HG03139 (cell line): ENCODE measurements around the gene CIBAR2.

Experiments used
- ATAC-seq: cut with Tn5 transposase; IDR thresholded peaks from one replicate; pipeline ENCODE4 v1.9.1; 2021; ENCODE audit not compliant: unreplicated experiment

CIBAR2 gene

GRCh38 chr16:85083051-85083639 lies 29.1 kb downstream of the CIBAR2 start:
- no peak for ATAC-seq

GRCh38 chr16:85082173-85083050 lies 29.9 kb downstream of the CIBAR2 start:
- ATAC-seq = no peak

DNA sequence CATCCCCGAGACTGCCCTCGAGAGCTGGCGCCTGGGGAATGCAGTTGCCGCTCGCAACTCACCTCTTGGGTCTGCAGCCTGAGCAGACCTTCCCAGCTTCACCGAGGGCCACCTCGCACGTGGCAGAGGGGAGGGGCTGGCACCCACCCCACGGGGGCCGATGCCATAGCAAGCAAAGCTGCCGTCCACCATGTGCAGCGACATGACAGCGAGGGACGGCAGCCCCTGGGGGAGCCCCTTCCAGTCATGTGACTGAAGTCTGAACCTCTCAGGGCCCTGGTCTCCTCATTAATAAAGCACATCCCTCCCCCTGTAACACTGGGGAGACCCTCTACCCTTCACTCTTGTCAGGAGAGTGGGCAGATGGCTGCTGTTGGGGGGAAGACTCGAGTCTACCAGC lies 30.5 kb downstream of the CIBAR2 start:
- ATAC-seq = no peak

DNA sequence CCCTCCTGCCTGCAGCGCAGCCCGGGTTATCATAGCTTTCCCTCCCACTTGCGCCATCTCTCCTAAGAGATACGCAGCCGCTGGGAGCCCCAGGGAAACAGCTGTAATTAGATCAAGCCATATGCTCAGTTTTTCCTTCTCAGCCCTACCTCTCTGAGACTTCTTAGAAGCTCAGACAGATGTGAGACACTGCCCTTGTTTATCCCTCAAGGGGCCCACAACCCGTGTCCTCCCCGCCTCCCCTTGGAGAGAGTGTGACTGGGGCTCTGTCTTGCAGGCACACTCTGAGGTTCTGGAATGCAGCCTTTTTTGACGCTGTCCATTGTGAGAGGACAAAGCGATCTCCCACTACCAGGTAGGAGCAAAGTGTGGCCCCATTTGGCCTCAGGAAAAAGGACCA lies 31.2 kb downstream of the CIBAR2 start:
- ATAC-seq = no peak

DNA sequence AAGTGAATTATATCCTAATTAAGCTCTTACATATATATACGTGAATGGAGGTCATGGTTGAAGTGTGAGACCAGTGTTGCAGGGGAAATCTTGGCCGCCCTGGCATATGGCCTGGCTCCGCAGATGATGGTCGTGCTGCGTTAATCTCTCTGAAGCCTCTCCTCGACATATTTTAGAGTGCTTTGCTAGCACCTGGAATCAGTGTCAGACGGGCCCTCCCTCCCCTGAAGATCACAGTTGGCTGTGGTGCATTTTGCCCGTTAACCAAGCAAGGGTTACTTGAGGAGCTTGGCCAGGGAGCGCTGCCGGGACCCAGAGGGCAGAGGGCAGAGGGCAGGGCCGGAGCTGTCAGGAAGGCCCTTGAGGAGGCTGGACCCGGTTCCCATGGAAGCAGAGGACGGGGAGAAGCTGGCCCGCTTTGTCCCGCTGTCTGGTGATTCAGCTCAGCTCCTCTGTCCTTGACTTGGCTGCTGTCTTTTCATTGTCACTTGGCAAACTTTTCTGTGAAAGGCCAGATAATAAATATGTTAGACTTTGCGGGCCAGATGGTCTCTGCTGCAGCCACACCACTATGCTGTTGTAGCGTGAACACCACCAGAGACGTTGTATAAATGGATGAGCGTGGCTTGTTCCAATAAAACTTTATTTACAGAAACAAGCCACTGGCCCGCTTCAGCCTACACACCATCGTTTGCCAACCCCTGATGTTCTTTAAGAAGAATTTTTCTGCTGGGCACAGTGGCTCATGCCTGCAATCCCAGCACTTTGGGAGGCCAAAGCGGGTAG lies 32.3 kb downstream of the CIBAR2 start:
- ATAC-seq = no peak

DNA sequence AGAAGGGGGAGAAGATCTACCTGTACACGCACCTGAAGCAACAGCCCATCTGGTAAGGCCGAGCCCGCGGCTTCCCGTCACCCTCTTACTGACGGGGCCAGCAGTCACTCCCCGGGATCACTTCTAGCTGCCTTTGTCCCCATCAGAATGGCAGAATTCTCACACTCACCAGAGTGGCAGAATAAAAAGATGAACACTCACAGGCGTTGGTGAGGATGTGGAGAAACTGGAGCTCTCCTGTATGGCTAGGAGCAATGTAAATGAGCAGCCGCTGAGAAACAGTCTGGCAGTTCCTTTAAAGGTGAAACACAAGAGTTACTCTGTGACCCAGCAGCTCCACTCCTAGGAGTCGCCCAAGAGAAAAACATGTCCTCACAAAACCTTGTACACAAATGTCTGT lies 33.3 kb downstream of the CIBAR2 start:
- ATAC-seq = no peak

GRCh38 chr16:85078226-85078625 lies 34.0 kb downstream of the CIBAR2 start:
- no peak for ATAC-seq

DNA sequence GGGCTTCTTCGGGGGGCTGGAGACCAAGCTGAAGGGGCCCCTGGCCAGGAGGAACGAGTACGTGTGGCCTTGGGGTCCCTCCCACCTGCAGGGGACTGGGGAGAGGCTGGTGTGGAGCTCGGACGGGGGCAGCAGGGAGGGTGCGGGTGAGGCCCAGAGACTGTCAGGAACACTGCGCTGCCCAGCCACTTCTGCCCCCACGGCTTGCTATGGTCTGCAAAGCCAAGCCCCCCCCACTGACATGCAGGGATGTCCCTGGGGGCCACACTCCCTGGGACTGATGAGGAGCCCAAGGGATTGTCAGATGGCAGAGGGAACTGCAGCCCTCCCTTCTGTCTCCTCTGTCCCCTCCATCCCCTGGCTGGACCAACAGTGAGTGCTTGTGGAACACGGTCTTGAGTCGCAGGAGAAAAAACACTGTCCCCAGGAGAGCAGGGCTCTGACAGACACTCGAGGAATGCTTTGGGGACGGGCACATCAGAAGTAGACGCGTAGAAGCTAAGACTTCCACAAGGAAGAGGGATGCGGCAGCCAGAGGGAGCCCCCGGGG lies 34.6 kb downstream of the CIBAR2 start:
- ATAC-seq = no peak

GRCh38 chr16:85077039-85077438 lies 35.2 kb downstream of the CIBAR2 start:
- no peak for ATAC-seq

GRCh38 chr16:85075236-85075924 lies 36.9 kb downstream of the CIBAR2 start:
- ATAC-seq = no peak

GRCh38 chr16:85074225-85074914 lies 37.9 kb downstream of the CIBAR2 start:
- no peak for ATAC-seq

- no peak for ATAC-seq
These were observed 39.3 kb downstream of the CIBAR2 start for GRCh38 chr16:85072947-85073346.

DNA sequence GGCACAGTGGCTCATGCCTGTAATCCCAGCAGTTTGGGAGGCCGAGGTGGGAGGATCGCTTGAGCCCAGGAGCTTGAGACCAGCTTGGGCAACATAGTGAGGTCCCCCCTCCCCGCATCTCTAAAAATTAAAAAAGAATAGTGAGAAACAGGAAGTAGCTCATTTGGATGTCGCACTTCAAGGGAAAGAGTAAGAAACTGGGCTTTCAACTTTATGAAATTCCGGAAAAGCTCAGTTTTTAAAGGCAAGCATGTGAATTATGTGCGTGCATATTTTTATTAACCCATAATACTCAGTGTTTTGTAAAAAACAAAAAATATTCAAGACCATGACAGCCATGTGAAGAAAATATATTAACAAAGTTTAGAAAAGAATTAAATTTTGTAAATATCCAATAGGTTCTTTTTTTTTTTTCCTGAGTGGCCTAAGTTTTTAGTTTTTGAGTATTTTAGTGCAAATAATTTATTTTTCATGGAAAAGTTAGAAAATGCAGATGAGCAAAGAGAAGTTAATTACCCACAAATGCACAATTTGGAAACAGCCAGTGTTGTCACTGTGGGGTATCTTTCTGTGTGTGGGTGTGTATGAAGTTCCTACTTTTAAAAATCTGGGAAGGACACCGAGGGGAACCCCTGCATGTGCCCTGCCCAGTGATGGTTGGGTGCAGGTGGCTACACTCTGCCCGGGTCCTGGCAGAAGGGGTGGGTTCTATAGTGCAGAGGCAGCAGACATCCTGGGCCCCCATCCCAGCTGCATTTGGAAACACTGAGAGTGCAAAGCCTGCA lies 40.0 kb downstream of the CIBAR2 start:
- ATAC-seq = no peak

DNA sequence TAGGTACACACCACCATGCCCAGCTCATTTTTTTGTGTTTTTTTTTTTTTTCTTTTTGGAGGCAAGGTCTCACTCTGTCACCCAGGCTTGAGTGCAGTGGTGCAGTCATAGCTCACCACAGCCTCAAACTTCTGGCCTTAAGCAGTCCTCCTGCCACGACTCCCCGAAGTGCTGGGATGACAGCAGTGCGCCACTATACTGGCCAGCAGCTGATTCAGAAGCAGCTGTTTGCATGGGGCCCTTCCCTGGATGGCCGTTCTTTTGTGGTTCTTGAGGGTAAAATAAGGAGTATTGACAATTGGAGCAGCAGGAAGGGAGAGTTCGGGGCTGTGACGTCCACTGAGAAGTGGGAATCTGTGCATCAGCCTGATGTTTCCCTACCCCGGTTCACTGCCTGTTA lies 43.1 kb downstream of the CIBAR2 start:
- no peak for ATAC-seq

DNA sequence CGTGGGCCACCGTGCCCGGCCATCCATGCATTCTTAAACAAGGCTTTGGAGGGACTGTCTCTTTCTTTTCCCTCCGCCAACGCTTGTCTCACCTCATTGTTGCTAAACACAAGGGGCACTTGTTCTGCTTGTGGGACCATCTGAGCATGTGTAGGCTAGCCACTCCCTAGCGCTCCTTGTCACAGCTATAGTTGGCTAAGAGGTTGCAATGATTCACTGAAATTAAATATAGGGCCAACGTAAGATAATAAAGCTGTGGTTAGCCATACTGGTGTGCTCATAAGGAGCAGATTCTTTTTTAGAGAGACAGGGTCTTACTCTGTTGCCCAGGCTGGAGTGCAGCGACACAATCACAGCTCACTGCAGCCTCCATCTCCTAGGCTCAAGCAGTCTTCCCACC lies 43.5 kb downstream of the CIBAR2 start:
- no peak for ATAC-seq

- ATAC-seq = no peak
These were observed 44.8 kb downstream of the CIBAR2 start for GRCh38 chr16:85067426-85067825.

DNA sequence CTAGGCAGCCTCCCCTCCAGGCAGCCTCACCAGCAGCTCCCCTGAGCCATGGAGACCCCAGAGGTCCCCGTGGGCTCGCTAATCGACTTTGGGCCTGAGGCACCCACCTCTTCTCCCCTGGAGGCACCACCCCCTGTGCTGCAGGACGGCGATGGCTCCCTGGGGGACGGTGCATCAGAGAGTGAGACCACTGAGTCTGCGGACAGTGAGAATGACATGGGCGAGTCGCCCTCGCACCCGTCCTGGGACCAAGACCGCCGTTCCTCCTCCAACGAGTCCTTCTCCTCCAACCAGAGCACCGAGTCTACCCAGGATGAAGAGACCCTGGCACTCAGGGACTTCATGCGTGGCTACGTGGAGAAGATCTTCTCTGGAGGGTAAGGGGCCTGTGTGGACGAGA lies 45.2 kb downstream of the CIBAR2 start:
- no peak for ATAC-seq

DNA sequence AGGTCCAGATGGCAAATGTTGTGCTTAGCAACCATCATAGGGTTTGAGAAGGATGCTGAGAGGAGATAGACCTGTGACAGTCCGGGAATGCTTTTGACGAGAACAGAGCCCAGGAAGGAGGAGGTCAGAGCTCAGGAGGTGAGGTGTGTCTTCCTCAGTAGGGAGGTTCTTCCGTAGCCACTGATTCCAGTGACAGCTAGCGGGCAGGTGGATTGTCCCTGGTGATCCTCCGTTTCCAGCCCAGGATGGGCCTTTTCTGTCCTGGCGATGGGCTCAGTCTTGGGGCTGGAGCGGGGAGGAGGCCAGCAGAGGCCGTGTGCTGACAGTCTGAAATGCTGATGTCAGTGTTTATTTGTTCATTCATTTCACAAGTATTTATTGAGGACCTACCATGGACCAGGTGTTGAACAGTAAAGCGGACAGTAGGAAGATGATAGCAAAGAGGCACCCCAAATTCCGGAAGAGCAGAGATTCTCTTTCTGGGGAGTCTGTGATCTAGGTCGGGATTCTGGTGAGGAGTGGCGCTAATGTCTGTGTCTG lies 45.9 kb downstream of the CIBAR2 start:
- no peak for ATAC-seq

- no peak for ATAC-seq
These were observed 47.2 kb downstream of the CIBAR2 start for GRCh38 chr16:85065099-85065498.
